Measurements from ENCODE around the gene KLC1. TPM values are rescaled to one million over a fixed set of nuclear protein-coding genes. Genes with fewer than 3 reads are reported as not detected.

Gene KLC1
- total RNA-seq, 1 experiment from 2014 or later: 216 TPM

GRCh38 chr14:103671911-103672310, 42.9 kb downstream of the KLC1 start:
- ChIA-PET CTCF (interaction anchor here (0.6 to 0.7 kb wide), 2 partner anchors 9 to 15 kb away, joined by 3 read pairs; no protein-coding TSS in a partner anchor), POLR2A (interaction anchor here (1.8 kb wide), 1 partner anchor 11 kb away, joined by 4 read pairs; no protein-coding TSS in a partner anchor)
- no peak for TF ChIP-seq CTCF (IDR thresholded peaks at IDR 0.05; ENCODE audit: unreplicated experiment)
- no peaks in the 10 kb centered on the region for H3K9me3 Mint-ChIP-seq (ENCODE audit: unreplicated experiment)
- intact Hi-C loops (cut with micrococcal nuclease): loop anchor here (10.0 kb wide), 1 partner anchor 97 kb away; no protein-coding TSS in a partner anchor
- H3K27me3 Mint-ChIP-seq (ENCODE audit: insufficient read depth, unreplicated experiment): no peaks in the 10 kb centered on the region
- H3K4me3 Mint-ChIP-seq (ENCODE audit: unreplicated experiment): no peak overlapping the region
- H3K27ac Mint-ChIP-seq (ENCODE audit: low read depth, unreplicated experiment): no peak overlapping the region
- H3K4me1 Mint-ChIP-seq (ENCODE audit: insufficient read depth, unreplicated experiment): no peaks in the 10 kb centered on the region
- no peak for DNase-seq (ENCODE audit: unreplicated experiment)
- BruUV-seq (replicated peaks): no TSS peak
- H3K36me3 Mint-ChIP-seq (ENCODE audit: insufficient read depth, unreplicated experiment): peaks cover 92% of the 10 kb centered on the region

GRCh38 chr14:103675957-103676356, 46.9 kb downstream of the KLC1 start:
- BruUV-seq (replicated peaks): no TSS peak
- peaks cover 98% of the 10 kb centered on the region for H3K36me3 Mint-ChIP-seq (ENCODE audit: insufficient read depth, unreplicated experiment)
- POLR2A ChIA-PET: no interaction called here

GRCh38 chr14:103676881-103677675, 48.1 kb downstream of the KLC1 start:
- Mint-ChIP-seq H3K27me3 (ENCODE audit: insufficient read depth, unreplicated experiment) (no peaks in the 10 kb centered on the region), H3K9me3 (ENCODE audit: unreplicated experiment) (no peaks in the 10 kb centered on the region), H3K27ac (ENCODE audit: low read depth, unreplicated experiment) (peak overlapping the region; percentile 35), H3K4me3 (ENCODE audit: unreplicated experiment) (no peak overlapping the region), H3K36me3 (ENCODE audit: insufficient read depth, unreplicated experiment) (peaks cover 98% of the 10 kb centered on the region), H3K4me1 (ENCODE audit: insufficient read depth, unreplicated experiment) (no peaks in the 10 kb centered on the region)
- POLR2A ChIA-PET: no interaction called here
- no peak for DNase-seq (ENCODE audit: unreplicated experiment)
- CTCF ChIA-PET: interaction anchor here (0.6 to 1.0 kb wide), 4 partner anchors 16 to 104 kb away, joined by 3 read pairs; no protein-coding TSS in a partner anchor
- TF ChIP-seq CTCF (IDR thresholded peaks at IDR 0.05; ENCODE audit: unreplicated experiment): no peak
- no TSS peak for BruUV-seq (replicated peaks)
- intact Hi-C loops (cut with micrococcal nuclease): loop anchor here (10.0 kb wide), 1 partner anchor 102 kb away; no protein-coding TSS in a partner anchor

More at GRCh38 chr14:103675957-103676356, 46.9 kb downstream of the KLC1 start:
- Mint-ChIP-seq H3K9me3 (ENCODE audit: unreplicated experiment) (no peaks in the 10 kb centered on the region), H3K27ac (ENCODE audit: low read depth, unreplicated experiment) (no peak overlapping the region), H3K4me1 (ENCODE audit: insufficient read depth, unreplicated experiment) (no peaks in the 10 kb centered on the region), H3K27me3 (ENCODE audit: insufficient read depth, unreplicated experiment) (no peaks in the 10 kb centered on the region), H3K4me3 (ENCODE audit: unreplicated experiment) (no peak overlapping the region)
- TF ChIP-seq CTCF (IDR thresholded peaks at IDR 0.05; ENCODE audit: unreplicated experiment): no peak
- CTCF ChIA-PET: no interaction called here
- DNase-seq (ENCODE audit: unreplicated experiment): no peak
- intact Hi-C loops (cut with micrococcal nuclease): loop anchor here (10.0 kb wide), 1 partner anchor 101 kb away; no protein-coding TSS in a partner anchor

GRCh38 chr14:103679351-103679750, 50.3 kb downstream of the KLC1 start:
- intact Hi-C loops (cut with micrococcal nuclease): loop anchor here (10.0 kb wide), 1 partner anchor 105 kb away; no protein-coding TSS in a partner anchor
- no TSS peak for BruUV-seq (replicated peaks)
- Mint-ChIP-seq H3K9me3 (ENCODE audit: unreplicated experiment) (no peaks in the 10 kb centered on the region), H3K4me1 (ENCODE audit: insufficient read depth, unreplicated experiment) (no peaks in the 10 kb centered on the region), H3K27me3 (ENCODE audit: insufficient read depth, unreplicated experiment) (no peaks in the 10 kb centered on the region), H3K27ac (ENCODE audit: low read depth, unreplicated experiment) (no peak overlapping the region), H3K36me3 (ENCODE audit: insufficient read depth, unreplicated experiment) (peaks cover 93% of the 10 kb centered on the region), H3K4me3 (ENCODE audit: unreplicated experiment) (no peak overlapping the region)
- DNase-seq (ENCODE audit: unreplicated experiment): no peak
- TF ChIP-seq CTCF (IDR thresholded peaks at IDR 0.05; ENCODE audit: unreplicated experiment): peak; percentile 10
- CTCF ChIA-PET: interaction anchor here (1.2 to 1.3 kb wide), 4 partner anchors 10 to 19 kb away, joined by 3 to 6 read pairs (median 5); no protein-coding TSS in a partner anchor
- POLR2A ChIA-PET: no interaction called here

Measured in MCF 10A (cell line).